D721Med (cell line): ENCODE results near the gene PHLPP1.

Experiments
- DNase-seq: peaks from one replicate; pipeline ENCODE4 v3.0.0; 2011; ENCODE audit warnings: low spot score; ENCODE audit not compliant: insufficient read length
- FAIRE-seq: peaks from 2 replicates; lab custom pipeline; 2011; peaks lifted over from hg19 to GRCh38; lab: Jason Lieb, UNC
- CTCF ChIP-seq: IDR thresholded peaks from 2 replicates; pipeline ENCODE4 v1.5.1; 2012; ENCODE audit warnings: mild to moderate bottlenecking, control low read depth; ENCODE audit not compliant: insufficient read depth; ENCODE audit errors: missing control alignments

PHLPP1 gene

GRCh38 chr18:63028380-63028779 lies 313.0 kb downstream of the PHLPP1 start:
- no peak for FAIRE-seq
- no peak for DNase-seq
- TF ChIP-seq CTCF: no peak
